ENCODE data around the gene TPCN2. TPM values are rescaled to one million over a fixed set of nuclear protein-coding genes. Genes with fewer than 3 reads are reported as not detected.
"Not testable (repeated sequence)": the region's sequence is repeated elsewhere in the genome, so short reads cannot be mapped to it uniquely, and the experiment has no call there.

Gene TPCN2
- 6.8 TPM for total RNA-seq

- Histone ChIP-seq H3K9ac (ENCODE audit: low read depth in 1 of 3, low read length in 3 of 3) (peak within 1 kb of the TSS; percentile 84 to 91 (median 90)), H3K36me3 (ENCODE audit: control insufficient read depth in 3 of 3, insufficient read depth in 3 of 3, low read length in 3 of 3) (no peaks in the 10 kb centered on the region), H3K27me3 (ENCODE audit: control insufficient read depth in 3 of 3, insufficient read depth in 3 of 3, low read length in 3 of 3) (no peaks in the 10 kb centered on the region), H3K4me1 (ENCODE audit: control insufficient read depth in 3 of 3, insufficient read depth in 3 of 3, low read length in 3 of 3) (peaks cover 14 to 48% (median 25%) of the 10 kb centered on the region in 3 donors), H3K9me3 (ENCODE audit: control insufficient read depth in 3 of 3, low read length in 3 of 3) (no peaks in the 10 kb centered on the region), H3K4me3 (ENCODE audit: low read length in 3 of 3) (peak within 1 kb of the TSS; percentile 79 to 88 (median 83)), H3K27ac (ENCODE audit: low read depth, low read length) (peak within 1 kb of the TSS; percentile 81)
These were observed at the start of gene TPCN2 for GRCh38 chr11:69048694-69049489. TSS of gene TPCN2 (plus strand) at chr11:69048932. CDS start at chr11:69048998, 66 bp downstream.

DNA sequence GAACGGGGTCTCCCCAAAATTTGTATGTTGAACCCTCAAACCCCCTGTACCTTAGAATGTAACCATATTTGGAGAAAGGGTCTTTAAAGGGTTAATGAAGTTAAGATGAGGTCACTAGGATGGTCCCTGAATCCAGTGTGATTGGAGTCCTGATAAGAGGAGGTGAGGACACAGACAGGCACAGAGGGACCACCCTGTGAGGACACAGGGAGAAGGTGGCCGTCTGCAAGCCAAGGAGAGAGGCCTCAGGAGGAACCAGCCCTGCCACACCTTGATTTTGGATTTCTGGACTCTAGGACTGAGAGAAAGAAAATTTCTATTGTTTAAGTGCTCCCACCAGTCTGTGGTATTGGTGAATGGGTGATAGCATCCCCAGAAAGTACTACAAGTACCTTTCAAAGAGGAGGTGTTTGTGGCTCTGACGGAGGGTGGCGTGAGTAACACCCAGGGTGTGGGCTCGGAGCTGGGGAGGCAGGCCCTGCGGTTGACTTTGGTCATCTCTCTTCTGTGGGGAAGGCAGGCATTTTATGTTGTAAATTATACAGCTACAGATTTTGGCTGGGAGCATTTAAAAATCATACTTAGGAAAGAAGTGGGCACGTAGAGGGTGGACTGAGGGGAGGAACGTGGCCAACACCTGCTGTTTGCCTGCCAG, 49.5 kb upstream of the TPCN2 start:
- Histone ChIP-seq H3K4me3 (ENCODE audit: low read length in 3 of 3) (no peak overlapping the region), H3K9me3 (ENCODE audit: control insufficient read depth in 3 of 3, low read length in 3 of 3) (no peaks in the 10 kb centered on the region), H3K27ac (ENCODE audit: low read depth, low read length) (no peak overlapping the region), H3K4me1 (ENCODE audit: control insufficient read depth in 3 of 3, insufficient read depth in 3 of 3, low read length in 3 of 3) (peaks cover 0 to 14% (median 10%) of the 10 kb centered on the region in 3 donors), H3K27me3 (ENCODE audit: control insufficient read depth in 3 of 3, insufficient read depth in 3 of 3, low read length in 3 of 3) (peaks cover 9 to 65% (median 21%) of the 10 kb centered on the region in 3 donors), H3K36me3 (ENCODE audit: control insufficient read depth in 3 of 3, insufficient read depth in 3 of 3, low read length in 3 of 3) (no peaks in the 10 kb centered on the region), H3K9ac (ENCODE audit: low read depth in 1 of 3, low read length in 3 of 3) (no peak overlapping the region)

GRCh38 chr11:68999748-69000355, 48.9 kb upstream of the TPCN2 start:
- H3K4me3 ChIP-seq (ENCODE audit: low read length in 3 of 3); H3K36me3 ChIP-seq (ENCODE audit: control insufficient read depth in 3 of 3, insufficient read depth in 3 of 3, low read length in 3 of 3); H3K9ac ChIP-seq (ENCODE audit: low read depth in 1 of 3, low read length in 3 of 3); H3K9me3 ChIP-seq (ENCODE audit: control insufficient read depth in 3 of 3, low read length in 3 of 3): not testable (repeated sequence)
- H3K27ac ChIP-seq (ENCODE audit: low read depth, low read length) = peak overlapping the region; percentile 36
- H3K4me1 ChIP-seq (ENCODE audit: control insufficient read depth in 3 of 3, insufficient read depth in 3 of 3, low read length in 3 of 3) = peaks cover 0 to 14% (median 12%) of the 10 kb centered on the region in 3 donors
- H3K27me3 ChIP-seq (ENCODE audit: control insufficient read depth in 3 of 3, insufficient read depth in 3 of 3, low read length in 3 of 3) = peaks cover 5 to 64% (median 16%) of the 10 kb centered on the region in 3 donors

DNA sequence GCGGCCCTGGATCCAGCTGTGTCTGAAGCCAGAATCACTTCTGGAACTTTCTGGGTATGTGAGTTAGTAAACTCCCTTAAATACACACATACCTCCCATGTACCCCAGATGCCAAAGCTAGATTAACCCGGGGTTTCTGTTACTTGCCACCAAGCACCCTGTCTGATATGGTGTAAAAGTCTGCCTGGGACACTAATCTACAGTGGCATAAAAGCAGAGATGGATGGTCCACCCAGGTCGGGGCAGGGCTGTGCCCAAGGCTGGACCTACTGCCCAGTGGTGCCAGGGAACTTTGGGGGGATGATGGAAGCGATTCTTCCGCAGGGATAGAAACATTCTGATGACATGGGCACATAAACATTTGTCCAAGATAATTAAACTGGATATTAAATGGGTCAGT, 48.3 kb upstream of the TPCN2 start:
- Histone ChIP-seq H3K4me1 (ENCODE audit: control insufficient read depth in 3 of 3, insufficient read depth in 3 of 3, low read length in 3 of 3) (peaks cover 0 to 14% (median 12%) of the 10 kb centered on the region in 3 donors), H3K27me3 (ENCODE audit: control insufficient read depth in 3 of 3, insufficient read depth in 3 of 3, low read length in 3 of 3) (peaks cover 5 to 66% (median 21%) of the 10 kb centered on the region in 3 donors), H3K9me3 (ENCODE audit: control insufficient read depth in 3 of 3, low read length in 3 of 3) (no peaks in the 10 kb centered on the region), H3K36me3 (ENCODE audit: control insufficient read depth in 3 of 3, insufficient read depth in 3 of 3, low read length in 3 of 3) (peaks cover 0 to 1% (median 0%) of the 10 kb centered on the region in 3 donors), H3K4me3 (ENCODE audit: low read length in 3 of 3) (no peak overlapping the region), H3K27ac (ENCODE audit: low read depth, low read length) (peak overlapping the region; percentile 36), H3K9ac (ENCODE audit: low read depth in 1 of 3, low read length in 3 of 3) (no peak overlapping the region)

DNA sequence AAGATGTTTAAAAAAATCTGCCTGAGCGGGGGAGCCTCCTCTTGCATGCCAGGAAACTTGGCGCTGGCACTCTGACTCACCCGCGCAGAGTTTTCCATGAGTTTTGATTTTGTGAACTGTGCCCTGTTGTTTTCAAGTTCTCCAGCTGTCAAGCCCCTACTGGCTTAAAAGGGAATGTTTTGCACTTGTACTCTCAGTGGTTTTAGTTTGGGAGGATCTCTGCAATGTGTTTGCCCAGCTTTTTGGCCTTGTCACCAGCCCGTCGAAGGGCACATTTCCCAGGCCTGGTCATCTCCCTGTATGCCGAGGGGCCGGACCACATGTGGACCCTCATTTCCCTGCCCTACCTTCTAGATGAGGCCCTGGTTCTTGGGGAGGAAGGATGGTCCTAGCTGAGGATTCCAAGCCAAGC, 47.9 kb upstream of the TPCN2 start:
- Histone ChIP-seq H3K9ac (ENCODE audit: low read depth in 1 of 3, low read length in 3 of 3) (no peak overlapping the region), H3K4me3 (ENCODE audit: low read length in 3 of 3) (no peak overlapping the region), H3K4me1 (ENCODE audit: control insufficient read depth in 3 of 3, insufficient read depth in 3 of 3, low read length in 3 of 3) (peaks cover 0 to 14% (median 12%) of the 10 kb centered on the region in 3 donors), H3K9me3 (ENCODE audit: control insufficient read depth in 3 of 3, low read length in 3 of 3) (no peaks in the 10 kb centered on the region), H3K27ac (ENCODE audit: low read depth, low read length) (peak overlapping the region; percentile 13), H3K36me3 (ENCODE audit: control insufficient read depth in 3 of 3, insufficient read depth in 3 of 3, low read length in 3 of 3) (peaks cover 0 to 2% (median 0%) of the 10 kb centered on the region in 3 donors), H3K27me3 (ENCODE audit: control insufficient read depth in 3 of 3, insufficient read depth in 3 of 3, low read length in 3 of 3) (peaks cover 5 to 70% (median 23%) of the 10 kb centered on the region in 3 donors)

DNA sequence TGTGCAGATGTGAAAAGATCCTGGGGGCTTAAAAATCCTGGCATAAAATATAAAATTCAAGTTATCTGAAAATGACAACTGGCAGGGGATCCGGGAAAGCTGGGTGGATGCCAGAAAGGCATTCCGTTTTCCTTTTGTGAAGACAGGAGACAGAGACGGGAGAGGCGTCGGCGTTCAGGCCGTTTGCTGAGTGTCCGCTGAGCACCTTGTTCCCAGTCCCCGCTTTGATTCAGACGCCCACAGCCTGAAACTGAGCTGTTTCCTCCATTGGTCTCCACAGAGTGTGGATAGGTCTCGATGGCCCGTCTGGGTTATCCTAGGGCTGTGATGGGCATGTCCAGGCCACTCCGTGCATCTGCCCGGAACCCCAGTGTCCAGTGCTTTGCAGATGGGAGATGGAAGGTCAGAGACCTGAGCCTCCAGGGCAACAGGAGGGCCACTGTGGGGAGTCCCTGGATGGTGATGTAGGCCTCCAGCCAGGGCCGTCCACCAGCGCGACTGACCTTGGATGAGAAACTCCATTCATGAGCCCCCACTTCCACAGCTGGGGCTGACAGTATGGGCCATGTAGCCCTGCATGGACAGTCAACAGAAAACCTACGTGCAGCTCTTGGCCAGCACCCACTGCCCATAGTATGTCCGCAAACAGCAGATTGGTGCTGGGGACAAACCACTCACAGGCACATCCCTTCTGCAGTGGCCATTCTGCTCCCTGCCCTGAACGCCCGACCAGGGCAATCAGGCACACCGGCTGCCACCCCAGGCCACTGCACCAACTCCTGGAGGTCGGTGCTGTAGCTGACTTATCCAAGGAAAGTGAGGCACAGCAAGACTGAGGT, 47.3 kb upstream of the TPCN2 start:
- Histone ChIP-seq H3K27ac (ENCODE audit: low read depth, low read length) (peak overlapping the region; percentile 13), H3K36me3 (ENCODE audit: control insufficient read depth in 3 of 3, insufficient read depth in 3 of 3, low read length in 3 of 3) (peaks cover 0 to 2% (median 0%) of the 10 kb centered on the region in 3 donors), H3K4me1 (ENCODE audit: control insufficient read depth in 3 of 3, insufficient read depth in 3 of 3, low read length in 3 of 3) (peaks cover 0 to 14% (median 12%) of the 10 kb centered on the region in 3 donors), H3K9me3 (ENCODE audit: control insufficient read depth in 3 of 3, low read length in 3 of 3) (no peaks in the 10 kb centered on the region), H3K4me3 (ENCODE audit: low read length in 3 of 3) (no peak overlapping the region), H3K27me3 (ENCODE audit: control insufficient read depth in 3 of 3, insufficient read depth in 3 of 3, low read length in 3 of 3) (peaks cover 5 to 70% (median 23%) of the 10 kb centered on the region in 3 donors), H3K9ac (ENCODE audit: low read depth in 1 of 3, low read length in 3 of 3) (no peak overlapping the region)

GRCh38 chr11:69002110-69002569, 46.6 kb upstream of the TPCN2 start:
- Histone ChIP-seq H3K4me1 (ENCODE audit: control insufficient read depth in 3 of 3, insufficient read depth in 3 of 3, low read length in 3 of 3) (peaks cover 0 to 14% (median 12%) of the 10 kb centered on the region in 3 donors), H3K27ac (ENCODE audit: low read depth, low read length) (no peak overlapping the region), H3K27me3 (ENCODE audit: control insufficient read depth in 3 of 3, insufficient read depth in 3 of 3, low read length in 3 of 3) (peaks cover 5 to 69% (median 23%) of the 10 kb centered on the region in 3 donors), H3K4me3 (ENCODE audit: low read length in 3 of 3) (no peak overlapping the region), H3K36me3 (ENCODE audit: control insufficient read depth in 3 of 3, insufficient read depth in 3 of 3, low read length in 3 of 3) (peaks cover 0 to 2% (median 0%) of the 10 kb centered on the region in 3 donors), H3K9me3 (ENCODE audit: control insufficient read depth in 3 of 3, low read length in 3 of 3) (no peaks in the 10 kb centered on the region), H3K9ac (ENCODE audit: low read depth in 1 of 3, low read length in 3 of 3) (no peak overlapping the region)

DNA sequence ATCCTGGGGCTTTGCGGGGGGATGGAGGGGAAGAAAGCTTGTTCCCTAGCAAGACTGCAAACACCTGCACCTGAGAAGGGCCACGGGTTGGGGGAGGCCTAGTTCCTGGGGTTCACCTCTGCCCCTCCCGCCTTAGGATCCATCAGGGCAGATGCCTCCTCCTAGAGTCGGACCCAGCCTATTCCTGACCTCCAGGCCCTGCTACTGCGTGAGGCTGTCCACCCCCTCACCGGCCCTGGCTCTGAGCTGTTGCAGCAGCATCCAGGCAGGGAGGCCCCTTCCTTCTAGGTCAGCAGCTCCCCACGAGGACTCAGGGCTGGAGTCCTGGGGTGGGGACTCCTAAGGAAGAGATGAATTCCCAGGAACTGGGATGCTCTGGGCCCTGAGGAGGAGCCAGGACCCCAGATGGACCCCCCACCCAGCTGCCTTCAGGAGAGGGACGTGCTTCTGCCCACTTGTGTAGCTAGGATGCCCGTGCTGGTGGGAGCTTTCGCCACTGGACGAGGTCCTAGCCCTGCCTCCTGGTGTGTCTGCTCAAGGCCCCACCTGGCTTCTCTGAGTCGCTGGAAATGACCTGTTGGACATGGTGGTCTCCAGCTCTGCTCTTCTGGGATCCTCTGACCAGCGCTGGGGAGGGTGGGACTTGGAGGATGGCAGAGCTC, 46.0 kb upstream of the TPCN2 start:
- Histone ChIP-seq H3K27ac (ENCODE audit: low read depth, low read length) (no peak overlapping the region), H3K9ac (ENCODE audit: low read depth in 1 of 3, low read length in 3 of 3) (no peak overlapping the region), H3K27me3 (ENCODE audit: control insufficient read depth in 3 of 3, insufficient read depth in 3 of 3, low read length in 3 of 3) (peaks cover 5 to 63% (median 18%) of the 10 kb centered on the region in 3 donors), H3K4me3 (ENCODE audit: low read length in 3 of 3) (no peak overlapping the region), H3K9me3 (ENCODE audit: control insufficient read depth in 3 of 3, low read length in 3 of 3) (no peaks in the 10 kb centered on the region), H3K4me1 (ENCODE audit: control insufficient read depth in 3 of 3, insufficient read depth in 3 of 3, low read length in 3 of 3) (peaks cover 3 to 14% (median 12%) of the 10 kb centered on the region in 3 donors), H3K36me3 (ENCODE audit: control insufficient read depth in 3 of 3, insufficient read depth in 3 of 3, low read length in 3 of 3) (peaks cover 0 to 2% (median 0%) of the 10 kb centered on the region in 3 donors)

Data from skeletal muscle tissue (tissue), 4 donors.